Heart right ventricle (tissue), 16 donors: ENCODE measurements around the gene LRRC8B. TPM values are rescaled to one million over a fixed set of nuclear protein-coding genes. Genes with fewer than 3 reads are reported as not detected.
A peak's percentile ranks its signal among the peaks of the same experiment; 100 is the strongest.

Source experiments
- ATAC-seq, 8 donors: fragments of 200-7000 bp; cut with Tn5 transposase; one replicate each; pipeline ENCODE4 v1.9.1; 2020; ENCODE audit warnings: mild to moderate bottlenecking in 8 of 8, moderate library complexity in 8 of 8, moderate number of reproducible peaks in 1 of 8
- DNase-seq, 2 donors: peaks; one replicate each; pipeline ENCODE4 v3.0.0-alpha.2; 2020
- H3K27ac ChIP-seq, 10 donors: fragments of 200-600 bp; sonication (generic) in 2 of 10; one replicate each; pipeline versions ENCODE4 v1.5.0 to v1.8.0; 2020 to 2022; ENCODE audit warnings: mild to moderate bottlenecking in 3 of 10
- H3K27me3 ChIP-seq, 7 donors: fragments of 200-600 bp; one replicate each; pipeline ENCODE4 v1.8.0; 2021 to 2022; ENCODE audit warnings: mild to moderate bottlenecking in 2 of 7
- H3K36me3 ChIP-seq, 9 donors: fragments of 200-600 bp; sonication (generic) in 1 of 9; one replicate each; pipeline versions ENCODE4 v1.5.0 to v1.8.0; 2020 to 2022; ENCODE audit warnings: mild to moderate bottlenecking in 2 of 9
- H3K4me1 ChIP-seq, 9 donors: fragments of 200-600 bp; sonication (generic) in 1 of 9; one replicate each; pipeline versions ENCODE4 v1.5.0 to v1.8.0; 2020 to 2022; ENCODE audit warnings: mild to moderate bottlenecking in 4 of 9
- H3K4me3 ChIP-seq, 10 donors: fragments of 200-600 bp; sonication (generic) in 2 of 10; one replicate each; pipeline versions ENCODE4 v1.5.0 to v1.8.0; 2020 to 2022; ENCODE audit warnings: mild to moderate bottlenecking in 7 of 10, moderate library complexity in 2 of 10
- H3K9me3 ChIP-seq, 11 donors: fragments of 200-600 bp in 10 of 11; sonication (generic) in 2 of 11; one replicate each; pipeline versions ENCODE4 v1.5.0 to v1.8.0; 2013 to 2022; ENCODE audit warnings: mild to moderate bottlenecking in 2 of 11, control low read depth in 1 of 11, moderate library complexity in 1 of 11
- CTCF ChIP-seq, 9 donors: fragments of 200-600 bp; sonication (generic) in 2 of 9; IDR thresholded peaks; one replicate each; pipeline versions ENCODE4 v1.5.0 to v1.8.0; 2021 to 2022; ENCODE audit warnings: antibody characterized with exemption in 9 of 9, mild to moderate bottlenecking in 5 of 9, moderate library complexity in 1 of 9
- WGBS, 2 donors: extraction: QIAGEN DNeasy Blood & Tissue Kit; methylation state at CpG; one replicate each; pipeline ENCODE4 v1.1.7; 2013; ENCODE audit warnings: inconsistent platforms in 1 of 2; 5-methylcytosine and 5-hydroxymethylcytosine counted together
- intact Hi-C, 10 donors: fragments of 100-400 bp; cut with DNase I; formaldehyde crosslinking; loops; one replicate each; pipeline versions ENCODE4 v1.11.1 to v1.14.2; 2022
- polyA plus RNA-seq, 2 donors: library from polyadenylated mRNA; stranded (reverse); fragments of 200-250 nt; gene quantifications; one replicate each; pipeline ENCODE4 v1.2.3, GENCODE V29; 2013
- total RNA-seq, 10 donors: library from RNA; stranded (reverse); fragmentation: NEBNext Ultra II Directional in 3 of 10; extraction: Animal tissue kit (Norgen Biotek cat#: 25700) in 3 of 10; gene quantifications; one replicate each; pipeline versions ENCODE4 v1.2.1 to v1.2.4, GENCODE V29; 2021 to 2023
- donor health status: Arrhythmogenic right ventricular cardiomyopathy.
- donor health status: ischemic (EF 13 %, LVEDD 7.1; RV severe dilation, severe dysfunction).
- donor health status: healthy with polysubstance abuse.
- donor health status: DM: no; HTN: yes; CAD: no.
- donor health status: DM: no; HTN: no; CAD: no.
- donor health status: ischemic (EF 25% LVEDD 6.9; RV normal size, moderate dysfunction).
- donor health status: ischemic (EF 25% LVEDD 5.7; RV mildly dilated, moderate dysfunction).
- donor health status: healthy.
- donor health status: DM: yes; HTN: yes; CAD: no.
- donor health status: Ischemic cardiomyopathy.
- donor health status: ischemic (EF 35%, LVEDD 5.7; RV mildly dilated, moderate dysfunction).
- donor health status: nonischemic (EF 11% LVEDD 7.7; RV severe dilation, severe dysfunction).
- donor health status: DM: yes; HTN: yes; CAD: no.
- donor health status: PGD.
- donor health status: ischemic (EF 29% LVEDD 5.4; RV normal size, mild dysfunction).
- donor health status: nonischemic (EF 23%, LVEDD 6.1; RV moderate dilation, normal function).

The LRRC8B gene
- total and polyA plus RNA-seq, 12 donors = 1.7 to 6.6 (median 4.2) TPM

GRCh38 chr1:89556726-89557444 lies 32.3 kb downstream of the LRRC8B start:
- intact Hi-C loops = no loop called here
- Histone ChIP-seq H3K36me3 (peaks cover 0 to 6% (median 0%) of the 10 kb centered on the region in 9 donors), H3K4me1 (peaks cover 0 to 55% (median 19%) of the 10 kb centered on the region in 9 donors), H3K4me3 (no peak overlapping the region), H3K27me3 (no peaks in the 10 kb centered on the region), H3K27ac (peak overlapping the region in 2 of 10 donors; percentile 3 to 57), H3K9me3 (no peaks in the 10 kb centered on the region)
- TF ChIP-seq CTCF (IDR thresholded peaks at IDR 0.05) = no peak
- 85 to 94% methylated on average over 3 of the region's 3 CpGs for WGBS, 2 donors
- ATAC-seq (peak in 5 of 8 donors; percentile 23 to 69 (median 63)), DNase-seq (no peak)

- intact Hi-C loops = no loop called here
- Histone ChIP-seq H3K4me3 (no peak overlapping the region), H3K27ac (peak overlapping the region in 1 of 10 donors; percentile 57), H3K4me1 (peaks cover 0 to 50% (median 15%) of the 10 kb centered on the region in 9 donors), H3K27me3 (no peaks in the 10 kb centered on the region), H3K9me3 (no peaks in the 10 kb centered on the region), H3K36me3 (peaks cover 0 to 6% (median 0%) of the 10 kb centered on the region in 9 donors)
- no peak for DNase-seq
- 96% methylated on average over 3 of the region's 3 CpGs for WGBS, 2 donors
- no peak for ATAC-seq
- no peak for TF ChIP-seq CTCF (IDR thresholded peaks at IDR 0.05)
These were observed 32.8 kb downstream of the LRRC8B start for GRCh38 chr1:89557445-89557825.

GRCh38 chr1:89557956-89558355 lies 33.3 kb downstream of the LRRC8B start:
- 97 to 100% methylated on average over 1 of the region's 1 CpG for WGBS, 2 donors
- Histone ChIP-seq H3K4me1 (peaks cover 0 to 46% (median 10%) of the 10 kb centered on the region in 9 donors), H3K36me3 (peaks cover 0 to 6% (median 0%) of the 10 kb centered on the region in 9 donors), H3K27ac (peak overlapping the region in 1 of 10 donors; percentile 57), H3K4me3 (no peak overlapping the region), H3K27me3 (no peaks in the 10 kb centered on the region), H3K9me3 (no peaks in the 10 kb centered on the region)
- no peak for ATAC-seq
- no peak for DNase-seq
- intact Hi-C loops = no loop called here
- no peak for TF ChIP-seq CTCF (IDR thresholded peaks at IDR 0.05)

- no peak overlapping the region for H3K4me3 ChIP-seq
- no peak overlapping the region for H3K27ac ChIP-seq
- H3K36me3 ChIP-seq = peaks cover 0 to 3% (median 0%) of the 10 kb centered on the region in 9 donors
- no peaks in the 10 kb centered on the region for H3K9me3 ChIP-seq
- intact Hi-C loops = no loop called here
- WGBS, 2 donors = 47 to 51% methylated on average over 3 of the region's 3 CpGs
- DNase-seq (no peak), ATAC-seq (no peak)
- H3K27me3 ChIP-seq = no peaks in the 10 kb centered on the region
- TF ChIP-seq CTCF (IDR thresholded peaks at IDR 0.05) = no peak
- peaks cover 0 to 48% (median 6%) of the 10 kb centered on the region in 9 donors for H3K4me1 ChIP-seq
These were observed 39.5 kb downstream of the LRRC8B start for GRCh38 chr1:89563957-89564604.
